Measurements from ENCODE around the gene TOLLIP.

Gene TOLLIP

GRCh38 chr11:1229471-1230120, 79.8 kb downstream of the TOLLIP start:
- no peak for ATAC-seq

- ATAC-seq, result no peak
These were observed 80.4 kb downstream of the TOLLIP start for GRCh38 chr11:1228921-1229451.

GRCh38 chr11:1228101-1228821, 81.2 kb downstream of the TOLLIP start:
- ATAC-seq, result no peak

GRCh38 chr11:1227551-1228100, 81.8 kb downstream of the TOLLIP start:
- ATAC-seq, result no peak

- ATAC-seq, result no peak
These were observed 82.4 kb downstream of the TOLLIP start for GRCh38 chr11:1226986-1227550.

- ATAC-seq, result no peak
These were observed 83.0 kb downstream of the TOLLIP start for GRCh38 chr11:1226226-1226985.

- ATAC-seq, result no peak
These were observed 83.8 kb downstream of the TOLLIP start for GRCh38 chr11:1225386-1226225.

- ATAC-seq, result no peak
These were observed 84.7 kb downstream of the TOLLIP start for GRCh38 chr11:1224491-1225385.
